K562 (cell line): ENCODE measurements around the gene FAM234B.

ENCODE experiments used
- BRD4 ChIP-seq: fragments of 200-600 bp; sonication (generic); IDR thresholded peaks from 2 replicates; pipeline ENCODE4 v1.6.1; 2017; ENCODE audit warnings: inconsistent platforms
- CTCF ChIP-seq, 3 experiments: IDR thresholded peaks in 2 of 3; conservative IDR thresholded peaks in 1 of 3; 2 replicates each; pipeline ENCODE4 v1.5.1; 2011 to 2012; ENCODE audit warnings: low read length in 3 of 3, mild to moderate bottlenecking in 3 of 3, control low read depth in 2 of 3, improper control_type of control experiment in 1 of 3, inconsistent platforms in 1 of 3, low read depth in 1 of 3, mixed read lengths in 1 of 3, moderate library complexity in 1 of 3; ENCODE audit not compliant: insufficient read depth in 2 of 3
- ELF4 ChIP-seq: fragments of 450-650 bp; formaldehyde crosslinking; IDR thresholded peaks from 2 replicates; pipeline ENCODE4 v1.4.0; 2022; ENCODE audit warnings: missing genetic modification characterization
- EZH2 ChIP-seq: IDR thresholded peaks from 2 replicates; pipeline ENCODE4 v1.6.1; 2012; ENCODE audit warnings: low read depth, mild to moderate bottlenecking, inconsistent platforms, low read length, borderline replicate concordance
- GTF2A2 ChIP-seq: IDR thresholded peaks from 2 replicates; pipeline ENCODE4 v1.6.1; 2016; ENCODE audit warnings: mild to moderate bottlenecking, missing genetic modification characterization, missing compliant biosample characterization
- MED1 ChIP-seq: sonication (generic); formaldehyde crosslinking; IDR thresholded peaks from 2 replicates; pipeline ENCODE4 v1.8.1; 2023; ENCODE audit warnings: missing genetic modification reagents, borderline replicate concordance
- NELFE ChIP-seq: IDR thresholded peaks from 2 replicates; pipeline ENCODE4 v1.6.1; 2011; ENCODE audit warnings: mild to moderate bottlenecking; ENCODE audit not compliant: insufficient read depth, insufficient read length
- POLR2A ChIP-seq: fragments of 450-650 bp; conservative IDR thresholded peaks from 2 replicates; pipeline ENCODE4 v1.6.1; 2016
- PRPF4 ChIP-seq: fragments of 200-400 bp; formaldehyde crosslinking; IDR thresholded peaks from one replicate; pipeline ENCODE4 v1.6.1; 2017; ENCODE audit warnings: low read length, low read depth, mild to moderate bottlenecking; ENCODE audit not compliant: insufficient read depth, poor library complexity, severe bottlenecking
- STAT5B ChIP-seq: fragments of 250-450 bp; sonication (Bioruptor Pico); IDR thresholded peaks from 2 replicates; pipeline ENCODE4 v1.8.0; 2021; ENCODE audit warnings: mild to moderate bottlenecking, inconsistent platforms
- USF1 ChIP-seq: sonication (generic); formaldehyde crosslinking; IDR thresholded peaks from 2 replicates; pipeline ENCODE4 v1.9.0; 2022; ENCODE audit warnings: mild to moderate bottlenecking, missing genetic modification reagents
- TF ChIP-seq, protein P1 (sequence below): fragments of 250-450 bp; sonication (Bioruptor Pico); IDR thresholded peaks from 2 replicates; pipeline ENCODE4 v1.4.0; 2020; ENCODE audit warnings: mild to moderate bottlenecking, moderate library complexity
- TF ChIP-seq, protein P2 (sequence below): fragments of 450-650 bp; IDR thresholded peaks from 2 replicates; pipeline ENCODE4 v1.6.1; 2016; ENCODE audit warnings: low read depth

- no peak for TF ChIP-seq CTCF (IDR thresholded peaks at IDR 0.05 in 2 of 3, conservative IDR thresholded peaks at IDR 0.05 in 1 of 3; ENCODE audit: insufficient read depth in 2 of 3, low read depth in 1 of 3, low read length in 3 of 3)
- no peak for TF ChIP-seq ELF4 (CRISPR knock-in tag)
- no peak for TF ChIP-seq EZH2
- TF ChIP-seq, protein P1, sequence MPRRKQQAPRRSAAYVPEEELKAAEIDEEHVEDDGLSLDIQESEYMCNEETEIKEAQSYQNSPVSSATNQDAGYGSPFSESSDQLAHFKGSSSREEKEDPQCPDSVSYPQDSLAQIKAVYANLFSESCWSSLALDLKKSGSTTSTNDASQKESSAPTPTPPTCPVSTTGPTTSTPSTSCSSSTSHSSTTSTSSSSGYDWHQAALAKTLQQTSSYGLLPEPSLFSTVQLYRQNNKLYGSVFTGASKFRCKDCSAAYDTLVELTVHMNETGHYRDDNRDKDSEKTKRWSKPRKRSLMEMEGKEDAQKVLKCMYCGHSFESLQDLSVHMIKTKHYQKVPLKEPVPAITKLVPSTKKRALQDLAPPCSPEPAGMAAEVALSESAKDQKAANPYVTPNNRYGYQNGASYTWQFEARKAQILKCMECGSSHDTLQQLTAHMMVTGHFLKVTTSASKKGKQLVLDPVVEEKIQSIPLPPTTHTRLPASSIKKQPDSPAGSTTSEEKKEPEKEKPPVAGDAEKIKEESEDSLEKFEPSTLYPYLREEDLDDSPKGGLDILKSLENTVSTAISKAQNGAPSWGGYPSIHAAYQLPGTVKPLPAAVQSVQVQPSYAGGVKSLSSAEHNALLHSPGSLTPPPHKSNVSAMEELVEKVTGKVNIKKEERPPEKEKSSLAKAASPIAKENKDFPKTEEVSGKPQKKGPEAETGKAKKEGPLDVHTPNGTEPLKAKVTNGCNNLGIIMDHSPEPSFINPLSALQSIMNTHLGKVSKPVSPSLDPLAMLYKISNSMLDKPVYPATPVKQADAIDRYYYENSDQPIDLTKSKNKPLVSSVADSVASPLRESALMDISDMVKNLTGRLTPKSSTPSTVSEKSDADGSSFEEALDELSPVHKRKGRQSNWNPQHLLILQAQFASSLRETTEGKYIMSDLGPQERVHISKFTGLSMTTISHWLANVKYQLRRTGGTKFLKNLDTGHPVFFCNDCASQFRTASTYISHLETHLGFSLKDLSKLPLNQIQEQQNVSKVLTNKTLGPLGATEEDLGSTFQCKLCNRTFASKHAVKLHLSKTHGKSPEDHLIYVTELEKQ (CRISPR knock-in tag), result no peak
- no peak for TF ChIP-seq NELFE
- TF ChIP-seq POLR2A, result no peak
- TF ChIP-seq STAT5B (CRISPR knock-in tag), result no peak
- TF ChIP-seq, protein P2, sequence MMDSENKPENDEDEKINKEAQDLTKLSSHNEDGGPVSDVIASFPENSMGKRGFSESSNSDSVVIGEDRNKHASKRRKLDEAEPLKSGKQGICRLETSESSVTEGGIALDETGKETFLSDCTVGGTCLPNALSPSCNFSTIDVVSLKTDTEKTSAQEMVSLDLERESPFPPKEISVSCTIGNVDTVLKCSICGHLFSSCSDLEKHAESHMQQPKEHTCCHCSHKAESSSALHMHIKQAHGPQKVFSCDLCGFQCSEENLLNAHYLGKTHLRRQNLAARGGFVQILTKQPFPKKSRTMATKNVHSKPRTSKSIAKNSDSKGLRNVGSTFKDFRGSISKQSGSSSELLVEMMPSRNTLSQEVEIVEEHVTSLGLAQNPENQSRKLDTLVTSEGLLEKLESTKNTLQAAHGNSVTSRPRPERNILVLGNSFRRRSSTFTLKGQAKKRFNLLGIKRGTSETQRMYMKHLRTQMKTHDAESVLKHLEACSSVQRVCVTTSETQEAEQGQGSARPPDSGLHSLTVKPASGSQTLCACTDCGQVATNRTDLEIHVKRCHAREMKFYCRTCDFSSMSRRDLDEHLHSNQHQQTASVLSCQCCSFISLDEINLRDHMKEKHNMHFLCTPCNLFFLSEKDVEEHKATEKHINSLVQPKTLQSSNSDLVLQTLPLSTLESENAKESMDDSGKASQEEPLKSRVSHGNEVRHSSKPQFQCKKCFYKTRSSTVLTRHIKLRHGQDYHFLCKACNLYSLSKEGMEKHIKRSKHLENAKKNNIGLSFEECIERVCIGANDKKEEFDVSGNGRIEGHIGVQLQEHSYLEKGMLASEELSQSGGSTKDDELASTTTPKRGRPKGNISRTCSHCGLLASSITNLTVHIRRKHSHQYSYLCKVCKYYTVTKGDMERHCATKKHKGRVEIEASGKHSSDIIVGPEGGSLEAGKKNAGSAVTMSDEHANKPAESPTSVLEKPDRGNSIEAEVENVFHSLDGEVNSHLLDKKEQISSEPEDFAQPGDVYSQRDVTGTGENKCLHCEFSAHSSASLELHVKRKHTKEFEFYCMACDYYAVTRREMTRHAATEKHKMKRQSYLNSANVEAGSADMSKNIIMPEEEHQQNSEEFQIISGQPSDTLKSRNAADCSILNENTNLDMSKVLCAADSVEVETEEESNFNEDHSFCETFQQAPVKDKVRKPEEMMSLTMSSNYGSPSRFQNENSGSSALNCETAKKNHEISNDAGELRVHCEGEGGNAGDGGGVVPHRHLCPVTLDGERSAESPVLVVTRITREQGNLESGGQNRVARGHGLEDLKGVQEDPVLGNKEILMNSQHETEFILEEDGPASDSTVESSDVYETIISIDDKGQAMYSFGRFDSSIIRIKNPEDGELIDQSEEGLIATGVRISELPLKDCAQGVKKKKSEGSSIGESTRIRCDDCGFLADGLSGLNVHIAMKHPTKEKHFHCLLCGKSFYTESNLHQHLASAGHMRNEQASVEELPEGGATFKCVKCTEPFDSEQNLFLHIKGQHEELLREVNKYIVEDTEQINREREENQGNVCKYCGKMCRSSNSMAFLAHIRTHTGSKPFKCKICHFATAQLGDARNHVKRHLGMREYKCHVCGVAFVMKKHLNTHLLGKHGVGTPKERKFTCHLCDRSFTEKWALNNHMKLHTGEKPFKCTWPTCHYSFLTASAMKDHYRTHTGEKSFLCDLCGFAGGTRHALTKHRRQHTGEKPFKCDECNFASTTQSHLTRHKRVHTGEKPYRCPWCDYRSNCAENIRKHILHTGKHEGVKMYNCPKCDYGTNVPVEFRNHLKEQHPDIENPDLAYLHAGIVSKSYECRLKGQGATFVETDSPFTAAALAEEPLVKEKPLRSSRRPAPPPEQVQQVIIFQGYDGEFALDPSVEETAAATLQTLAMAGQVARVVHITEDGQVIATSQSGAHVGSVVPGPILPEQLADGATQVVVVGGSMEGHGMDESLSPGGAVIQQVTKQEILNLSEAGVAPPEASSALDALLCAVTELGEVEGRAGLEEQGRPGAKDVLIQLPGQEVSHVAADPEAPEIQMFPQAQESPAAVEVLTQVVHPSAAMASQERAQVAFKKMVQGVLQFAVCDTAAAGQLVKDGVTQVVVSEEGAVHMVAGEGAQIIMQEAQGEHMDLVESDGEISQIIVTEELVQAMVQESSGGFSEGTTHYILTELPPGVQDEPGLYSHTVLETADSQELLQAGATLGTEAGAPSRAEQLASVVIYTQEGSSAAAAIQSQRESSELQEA, result no peak
- no peak for TF ChIP-seq GTF2A2 (tag)
- TF ChIP-seq PRPF4, result no peak
- no peak for TF ChIP-seq MED1
- no peak for TF ChIP-seq USF1
- no peak for TF ChIP-seq BRD4
Measured at GRCh38 chr12:13005649-13006048, 38.5 kb upstream of the FAM234B start.
